Memory B cell (primary cell): Measurements from ENCODE around the gene DMWD.

Experiments used
- ATAC-seq: fragments of 150-1000 bp; cut with Tn5 transposase; 2 replicates; pipeline ENCODE4 v1.10.0; 2021; ENCODE audit warnings: low read depth, mild to moderate bottlenecking, moderate library complexity
- DNase-seq, 2 donors: peaks; one replicate each; pipeline ENCODE4 v3.0.0; 2022; ENCODE audit warnings: low spot score in 2 of 2
- H3K27ac Mint-ChIP-seq: one replicate; pipeline ENCODE4 v1.8.0; 2022; ENCODE audit warnings: mild to moderate bottlenecking, moderate library complexity, mixed read lengths
- H3K27me3 Mint-ChIP-seq: one replicate; pipeline ENCODE4 v1.8.0; 2022; ENCODE audit warnings: mixed read lengths
- H3K36me3 Mint-ChIP-seq: one replicate; pipeline ENCODE4 v1.8.0; 2022; ENCODE audit warnings: mild to moderate bottlenecking, mixed read lengths
- H3K4me1 Mint-ChIP-seq: one replicate; pipeline ENCODE4 v1.8.0; 2022; ENCODE audit warnings: mixed read lengths
- H3K4me3 Mint-ChIP-seq: one replicate; pipeline ENCODE4 v1.8.0; 2022; ENCODE audit warnings: mild to moderate bottlenecking, moderate library complexity, mixed read lengths
- H3K9me3 Mint-ChIP-seq: one replicate; pipeline ENCODE4 v1.8.0; 2022; ENCODE audit warnings: mixed read lengths

The DMWD gene

DNA sequence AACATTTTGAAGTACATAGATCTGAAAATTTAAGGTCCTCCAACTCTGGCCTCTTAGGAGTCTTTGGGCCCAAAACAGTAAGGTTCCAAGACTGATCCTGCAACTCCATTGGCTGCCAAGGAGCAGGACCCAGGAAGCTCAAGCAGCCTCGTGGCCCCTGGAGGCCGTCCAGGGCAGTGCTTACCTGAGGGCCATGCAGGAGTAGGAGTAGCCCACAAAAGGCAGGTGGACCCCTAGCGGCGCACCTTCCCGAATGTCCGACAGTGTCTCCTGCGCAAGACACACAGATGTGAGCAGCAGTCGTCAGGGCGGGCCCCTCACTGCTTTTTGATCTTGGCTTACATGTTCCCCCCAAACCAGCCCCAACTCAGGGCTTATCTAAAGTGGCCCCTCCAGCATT lies 17.9 kb downstream of the DMWD start:
- Mint-ChIP-seq H3K27ac (no peak overlapping the region), H3K27me3 (peaks cover 6% of the 10 kb centered on the region), H3K9me3 (no peaks in the 10 kb centered on the region), H3K4me1 (peaks cover 21% of the 10 kb centered on the region), H3K36me3 (peaks cover 13% of the 10 kb centered on the region), H3K4me3 (no peak overlapping the region)
- no peak for DNase-seq
- ATAC-seq: no peak

GRCh38 chr19:45773384-45773783 lies 19.3 kb downstream of the DMWD start:
- Mint-ChIP-seq H3K36me3 (peaks cover 7% of the 10 kb centered on the region), H3K4me1 (peaks cover 16% of the 10 kb centered on the region), H3K27me3 (no peaks in the 10 kb centered on the region), H3K9me3 (no peaks in the 10 kb centered on the region), H3K27ac (no peak overlapping the region), H3K4me3 (no peak overlapping the region)
- DNase-seq: no peak
- no peak for ATAC-seq

GRCh38 chr19:45772912-45773311 lies 19.7 kb downstream of the DMWD start:
- Mint-ChIP-seq H3K4me1 (peaks cover 16% of the 10 kb centered on the region), H3K27me3 (no peaks in the 10 kb centered on the region), H3K4me3 (no peak overlapping the region), H3K36me3 (peaks cover 6% of the 10 kb centered on the region), H3K27ac (no peak overlapping the region), H3K9me3 (no peaks in the 10 kb centered on the region)
- DNase-seq (no peak), ATAC-seq (no peak)

GRCh38 chr19:45772130-45772840 lies 20.4 kb downstream of the DMWD start:
- no peak for DNase-seq
- peaks cover 18% of the 10 kb centered on the region for H3K4me1 Mint-ChIP-seq
- peak overlapping the region; percentile 23 for H3K27ac Mint-ChIP-seq
- ATAC-seq: no peak
- H3K27me3 Mint-ChIP-seq: peaks cover 2% of the 10 kb centered on the region
- peak overlapping the region; percentile 24 for H3K4me3 Mint-ChIP-seq
- peaks cover 5% of the 10 kb centered on the region for H3K36me3 Mint-ChIP-seq
- no peaks in the 10 kb centered on the region for H3K9me3 Mint-ChIP-seq

- Mint-ChIP-seq H3K27me3 (peaks cover 3% of the 10 kb centered on the region), H3K36me3 (no peaks in the 10 kb centered on the region), H3K27ac (peak overlapping the region; percentile 85), H3K9me3 (no peaks in the 10 kb centered on the region), H3K4me3 (peak overlapping the region; percentile 93), H3K4me1 (peaks cover 19% of the 10 kb centered on the region)
- DNase-seq (no peak), ATAC-seq (no peak)
These were observed 21.2 kb downstream of the DMWD start for GRCh38 chr19:45771311-45771933.

DNA sequence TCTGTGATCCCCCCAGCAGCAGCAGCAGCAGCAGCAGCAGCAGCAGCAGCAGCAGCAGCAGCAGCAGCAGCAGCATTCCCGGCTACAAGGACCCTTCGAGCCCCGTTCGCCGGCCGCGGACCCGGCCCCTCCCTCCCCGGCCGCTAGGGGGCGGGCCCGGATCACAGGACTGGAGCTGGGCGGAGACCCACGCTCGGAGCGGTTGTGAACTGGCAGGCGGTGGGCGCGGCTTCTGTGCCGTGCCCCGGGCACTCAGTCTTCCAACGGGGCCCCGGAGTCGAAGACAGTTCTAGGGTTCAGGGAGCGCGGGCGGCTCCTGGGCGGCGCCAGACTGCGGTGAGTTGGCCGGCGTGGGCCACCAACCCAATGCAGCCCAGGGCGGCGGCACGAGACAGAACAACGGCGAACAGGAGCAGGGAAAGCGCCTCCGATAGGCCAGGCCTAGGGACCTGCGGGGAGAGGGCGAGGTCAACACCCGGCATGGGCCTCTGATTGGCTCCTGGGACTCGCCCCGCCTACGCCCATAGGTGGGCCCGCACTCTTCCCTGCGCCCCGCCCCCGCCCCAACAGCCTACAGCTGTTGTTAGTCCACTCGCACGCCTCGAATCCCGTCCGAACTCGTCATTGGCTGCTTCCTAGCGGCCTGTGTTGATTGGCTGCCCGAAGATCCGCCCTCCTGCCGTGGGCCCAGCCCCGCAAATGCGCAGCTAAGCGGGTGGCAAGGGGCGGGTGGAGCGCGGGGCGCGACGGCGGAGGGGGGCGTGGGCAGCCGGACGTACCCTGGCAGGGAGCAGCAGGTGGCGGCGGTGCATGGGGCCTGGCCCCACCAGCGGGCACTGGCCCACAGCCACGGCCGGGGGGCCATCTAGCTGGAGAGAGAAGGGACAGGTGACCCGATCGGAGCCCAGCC lies 22.2 kb downstream of the DMWD start:
- Mint-ChIP-seq H3K27me3 (peaks cover 8% of the 10 kb centered on the region), H3K36me3 (no peaks in the 10 kb centered on the region), H3K27ac (peak overlapping the region; percentile 85), H3K4me3 (peak overlapping the region; percentile 93), H3K9me3 (no peaks in the 10 kb centered on the region), H3K4me1 (peaks cover 19% of the 10 kb centered on the region)
- ATAC-seq (peak; percentile 68), DNase-seq (peak; percentile 93)

DNA sequence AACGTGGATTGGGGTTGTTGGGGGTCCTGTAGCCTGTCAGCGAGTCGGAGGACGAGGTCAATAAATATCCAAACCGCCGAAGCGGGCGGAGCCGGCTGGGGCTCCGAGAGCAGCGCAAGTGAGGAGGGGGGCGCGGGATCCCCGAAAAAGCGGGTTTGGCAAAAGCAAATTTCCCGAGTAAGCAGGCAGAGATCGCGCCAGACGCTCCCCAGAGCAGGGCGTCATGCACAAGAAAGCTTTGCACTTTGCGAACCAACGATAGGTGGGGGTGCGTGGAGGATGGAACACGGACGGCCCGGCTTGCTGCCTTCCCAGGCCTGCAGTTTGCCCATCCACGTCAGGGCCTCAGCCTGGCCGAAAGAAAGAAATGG lies 22.8 kb downstream of the DMWD start:
- Mint-ChIP-seq H3K4me1 (peaks cover 19% of the 10 kb centered on the region), H3K27ac (peak overlapping the region; percentile 85), H3K36me3 (no peaks in the 10 kb centered on the region), H3K9me3 (no peaks in the 10 kb centered on the region), H3K4me3 (peak overlapping the region; percentile 93), H3K27me3 (peaks cover 10% of the 10 kb centered on the region)
- ATAC-seq: peak; percentile 38
- peak in 1 of 2 donors; percentile 74 for DNase-seq

- peak; percentile 67 for ATAC-seq
- H3K27ac Mint-ChIP-seq: peak within 1 kb of the TSS; percentile 85
- no peaks in the 10 kb centered on the region for H3K36me3 Mint-ChIP-seq
- peaks cover 12% of the 10 kb centered on the region for H3K27me3 Mint-ChIP-seq
- H3K9me3 Mint-ChIP-seq: no peaks in the 10 kb centered on the region
- peak within 1 kb of the TSS; percentile 93 for H3K4me3 Mint-ChIP-seq
- DNase-seq: peak; percentile 83 to 96
- H3K4me1 Mint-ChIP-seq: peaks cover 19% of the 10 kb centered on the region
These were observed 23.5 kb downstream of the DMWD start, which contains the start of gene SIX5 for GRCh38 chr19:45768984-45769782. Gene SIX5, minus strand, starts transcription at chr19:45769252. Its CDS starts 408 bp downstream, at chr19:45768844.

DNA sequence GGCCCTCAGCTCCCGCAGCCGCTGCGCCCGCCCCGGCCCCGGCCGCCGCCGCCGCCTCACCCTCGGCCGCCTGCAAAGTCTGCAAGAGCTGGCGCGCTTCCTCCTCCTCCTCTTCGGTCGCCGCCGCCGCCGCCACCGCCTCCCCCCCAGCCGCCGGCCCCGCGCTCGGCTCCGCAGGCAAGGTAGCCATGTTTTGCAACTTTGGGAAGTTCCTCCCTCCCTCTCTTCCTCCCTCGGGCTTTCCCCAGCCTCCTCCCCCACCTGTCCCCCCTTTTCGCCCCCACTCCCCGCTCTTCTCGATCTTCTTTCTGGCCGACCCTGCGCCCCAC lies 24.0 kb downstream of the DMWD start:
- DNase-seq: peak; percentile 41 to 54

DNA sequence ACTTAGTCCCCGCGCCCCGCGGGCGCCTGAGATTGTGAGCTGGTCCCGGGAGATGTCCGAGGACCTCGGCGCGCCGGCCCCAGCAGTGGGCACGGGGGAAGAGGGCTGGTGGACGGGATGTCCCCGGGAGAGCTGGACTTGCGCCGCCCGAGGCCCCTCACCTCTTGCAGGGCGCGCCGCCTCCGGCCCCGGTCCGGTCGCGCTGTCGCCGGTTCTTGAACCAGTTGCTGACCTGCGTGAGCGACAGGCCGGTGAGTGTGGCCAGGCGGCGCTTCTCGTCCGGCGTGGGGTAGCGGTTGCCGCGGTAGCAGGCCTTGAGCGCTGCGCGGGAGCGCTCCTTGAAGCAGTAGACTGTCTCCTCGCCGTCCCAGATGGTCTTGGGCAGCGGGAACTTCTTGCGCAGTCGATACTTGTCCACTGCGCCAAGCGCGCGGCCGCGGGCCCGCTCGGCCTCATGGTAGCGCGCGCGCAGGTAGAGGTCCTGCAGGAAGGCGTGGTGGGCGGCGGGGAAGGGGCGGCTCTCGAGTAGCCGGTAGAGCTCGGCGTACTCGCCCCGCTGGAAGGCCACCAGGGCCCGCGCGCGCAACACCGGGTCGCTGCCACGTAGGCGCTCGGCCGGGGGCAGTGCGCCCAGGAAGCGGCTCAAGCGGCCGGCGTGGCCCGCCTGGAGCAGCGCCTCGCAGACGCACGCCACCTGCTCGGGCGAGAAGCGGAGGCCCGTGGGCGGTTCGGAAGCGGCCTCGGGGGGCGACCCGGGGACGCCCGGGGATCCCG lies 24.6 kb downstream of the DMWD start:
- ATAC-seq: no peak
- Mint-ChIP-seq H3K4me1 (peaks cover 19% of the 10 kb centered on the region), H3K9me3 (no peaks in the 10 kb centered on the region), H3K36me3 (no peaks in the 10 kb centered on the region), H3K4me3 (peak overlapping the region; percentile 81), H3K27me3 (peaks cover 12% of the 10 kb centered on the region), H3K27ac (no peak overlapping the region)
- peak in 1 of 2 donors; percentile 50 for DNase-seq

More for the DNA sequence above, 24.0 kb downstream of the DMWD start:
- Mint-ChIP-seq H3K4me3 (peak overlapping the region; percentile 93), H3K36me3 (no peaks in the 10 kb centered on the region), H3K4me1 (peaks cover 19% of the 10 kb centered on the region), H3K9me3 (no peaks in the 10 kb centered on the region), H3K27ac (peak overlapping the region; percentile 85), H3K27me3 (peaks cover 12% of the 10 kb centered on the region)
- no peak for ATAC-seq

- H3K27me3 Mint-ChIP-seq: peaks cover 12% of the 10 kb centered on the region
- H3K27ac Mint-ChIP-seq: no peak overlapping the region
- peak overlapping the region; percentile 76 for H3K4me3 Mint-ChIP-seq
- ATAC-seq: no peak
- no peak for DNase-seq
- no peaks in the 10 kb centered on the region for H3K9me3 Mint-ChIP-seq
- peaks cover 18% of the 10 kb centered on the region for H3K4me1 Mint-ChIP-seq
- no peaks in the 10 kb centered on the region for H3K36me3 Mint-ChIP-seq
These were observed 25.2 kb downstream of the DMWD start for GRCh38 chr19:45767410-45767880.

DNA sequence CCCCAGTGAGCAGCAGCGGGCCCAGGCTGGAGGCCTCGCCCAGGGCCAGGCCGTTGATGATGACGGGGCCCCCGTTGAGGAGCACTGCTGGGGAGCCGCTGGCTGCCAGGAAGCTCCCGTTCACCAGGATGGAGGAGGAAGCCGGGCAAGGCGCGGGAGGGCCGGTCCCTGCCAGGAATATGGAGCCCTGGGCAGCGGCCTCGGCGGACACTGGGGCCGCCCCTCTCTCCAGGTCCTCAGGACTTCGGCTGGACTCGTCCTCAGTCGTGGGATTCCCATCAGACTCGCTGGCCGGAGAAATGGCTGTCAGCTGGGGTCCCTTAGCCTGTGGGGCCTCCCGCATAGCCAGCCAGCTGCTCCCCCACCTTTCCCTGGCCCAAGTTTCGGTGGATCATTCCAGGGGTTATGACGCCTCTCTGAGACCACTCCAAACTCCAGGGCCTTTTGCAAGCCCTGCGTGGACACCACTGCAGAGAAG lies 25.7 kb downstream of the DMWD start:
- Mint-ChIP-seq H3K36me3 (no peaks in the 10 kb centered on the region), H3K9me3 (no peaks in the 10 kb centered on the region), H3K4me3 (peak overlapping the region; percentile 76), H3K27me3 (peaks cover 13% of the 10 kb centered on the region), H3K27ac (no peak overlapping the region), H3K4me1 (peaks cover 14% of the 10 kb centered on the region)
- ATAC-seq (no peak), DNase-seq (no peak)
